GM23338 (cell line): ENCODE results near the gene KIF6. TPM values are rescaled to one million over a fixed set of nuclear protein-coding genes. Genes with fewer than 3 reads are reported as not detected.

ENCODE experiments used
- ATAC-seq: fragments of 200-7000 bp; cut with Tn5 transposase; 3 replicates; pipeline ENCODE4 v1.9.1; 2020
- DNase-seq: peaks from one replicate; pipeline ENCODE4 v3.0.0-alpha.2; 2015; ENCODE audit warnings: low spot score
- H2AFZ ChIP-seq: fragments of 200-600 bp; sonication (generic); 2 replicates; pipeline ENCODE4 v1.8.0; 2016; ENCODE audit warnings: antibody characterized with exemption, mild to moderate bottlenecking, moderate library complexity
- H3F3A ChIP-seq: fragments of 200-600 bp; sonication (generic); replicated peaks from 2 replicates; pipeline ENCODE4 v1.8.0; 2017; ENCODE audit warnings: antibody characterized with exemption, mixed run types, low read depth
- H3K27ac ChIP-seq: fragments of 200-600 bp; sonication (generic); 2 replicates; pipeline ENCODE4 v1.6.1; 2016; ENCODE audit warnings: low read depth
- H3K27me3 ChIP-seq: fragments of 200-600 bp; sonication (generic); 2 replicates; pipeline ENCODE4 v1.8.0; 2016; ENCODE audit warnings: mild to moderate bottlenecking, mixed run types, moderate library complexity; ENCODE audit not compliant: insufficient read depth
- H3K36me3 ChIP-seq: fragments of 200-600 bp; sonication (generic); 2 replicates; pipeline ENCODE4 v1.8.0; 2016; ENCODE audit warnings: mild to moderate bottlenecking; ENCODE audit not compliant: insufficient read depth
- H3K4me1 ChIP-seq: fragments of 200-600 bp; sonication (generic); 2 replicates; pipeline ENCODE4 v1.8.0; 2016; ENCODE audit warnings: mild to moderate bottlenecking, moderate library complexity; ENCODE audit not compliant: insufficient read depth
- H3K4me2 ChIP-seq: fragments of 200-600 bp; sonication (generic); 2 replicates; pipeline ENCODE4 v1.7.1; 2017; ENCODE audit warnings: mixed run types
- H3K4me3 ChIP-seq: fragments of 200-600 bp; sonication (generic); 2 replicates; pipeline ENCODE4 v1.6.1; 2016; ENCODE audit warnings: mixed run types
- H3K79me2 ChIP-seq: fragments of 200-600 bp; sonication (generic); replicated peaks from 2 replicates; pipeline ENCODE4 v1.8.0; 2017; ENCODE audit warnings: mild to moderate bottlenecking; ENCODE audit not compliant: insufficient read depth
- H3K9me2 ChIP-seq: fragments of 200-600 bp; sonication (generic); 2 replicates; pipeline ENCODE4 v1.8.0; 2017; ENCODE audit not compliant: insufficient read depth
- H4K20me1 ChIP-seq: fragments of 200-600 bp; sonication (generic); replicated peaks from 2 replicates; pipeline ENCODE4 v1.8.0; 2017; ENCODE audit warnings: mild to moderate bottlenecking; ENCODE audit not compliant: insufficient read depth
- H3K27ac Mint-ChIP-seq: 2 replicates; pipeline ENCODE4 v1.8.0; 2020; ENCODE audit warnings: inconsistent platforms, mild to moderate bottlenecking, moderate library complexity, mixed read lengths
- H3K27me3 Mint-ChIP-seq: 3 replicates; pipeline ENCODE4 v1.8.0; 2022; ENCODE audit warnings: low read depth, mild to moderate bottlenecking, moderate library complexity, mixed read lengths, inconsistent platforms; ENCODE audit not compliant: insufficient read depth, poor library complexity
- H3K36me3 Mint-ChIP-seq: 3 replicates; pipeline ENCODE4 v1.8.0; 2021; ENCODE audit warnings: low read depth, mild to moderate bottlenecking, inconsistent platforms, moderate library complexity, mixed read lengths
- H3K4me1 Mint-ChIP-seq: 3 replicates; pipeline ENCODE4 v1.8.0; 2020; ENCODE audit warnings: mild to moderate bottlenecking, inconsistent platforms, mixed read lengths
- H3K4me3 Mint-ChIP-seq: 3 replicates; pipeline ENCODE4 v1.8.0; 2021; ENCODE audit warnings: moderate library complexity, mild to moderate bottlenecking, inconsistent platforms, mixed read lengths
- H3K9me3 Mint-ChIP-seq: 3 replicates; pipeline ENCODE4 v1.8.0; 2020; ENCODE audit warnings: moderate library complexity, mild to moderate bottlenecking, inconsistent platforms, mixed read lengths
- CREB1 ChIP-seq: fragments of 250-450 bp; sonication (Bioruptor Pico); IDR thresholded peaks from 2 replicates; pipeline ENCODE4 v1.5.0; 2020; ENCODE audit warnings: low read depth, mild to moderate bottlenecking, moderate library complexity
- EZH2 ChIP-seq: fragments of 200-600 bp; sonication (generic); IDR thresholded peaks from one replicate; pipeline ENCODE4 v1.8.0; 2017; ENCODE audit warnings: antibody characterized with exemption, mild to moderate bottlenecking, low read depth; ENCODE audit not compliant: unreplicated experiment
- EZH2phosphoT487 ChIP-seq: fragments of 200-600 bp; sonication (generic); IDR thresholded peaks from one replicate; pipeline ENCODE4 v1.8.1; 2018; ENCODE audit warnings: antibody characterized with exemption; ENCODE audit not compliant: unreplicated experiment
- NANOG ChIP-seq: IDR thresholded peaks from 2 replicates; pipeline ENCODE4 v1.6.1; 2016; ENCODE audit warnings: antibody characterized with exemption, borderline replicate concordance
- POLR2AphosphoS5 ChIP-seq: IDR thresholded peaks from 2 replicates; pipeline ENCODE4 v1.6.1; 2016; ENCODE audit warnings: antibody characterized with exemption, low read depth
- STAT1 ChIP-seq: IDR thresholded peaks from one replicate; pipeline ENCODE4 v1.6.1; 2016; ENCODE audit warnings: antibody characterized with exemption; ENCODE audit not compliant: unreplicated experiment
- ZNF114 ChIP-seq: fragments of 250-450 bp; sonication (Bioruptor Pico); IDR thresholded peaks from 2 replicates; pipeline ENCODE4 v1.5.0; 2020; ENCODE audit warnings: mild to moderate bottlenecking, moderate library complexity
- ZNF331 ChIP-seq: fragments of 250-450 bp; sonication (Bioruptor Pico); IDR thresholded peaks from 2 replicates; pipeline ENCODE4 v1.5.0; 2020; ENCODE audit warnings: low read depth, mild to moderate bottlenecking, moderate library complexity
- polyA plus RNA-seq: library from polyadenylated mRNA; unstranded; fragments of >200 nt; fragmentation: Nextera tagmentation; extraction: Ambion mirVana; gene quantifications from 2 replicates; pipeline ENCODE4 v1.2.1, GENCODE V29; 2016
- total RNA-seq: library from RNA; depleted of rRNA; stranded (reverse); fragments of >200 nt; shearing (Covaris generic); gene quantifications from 2 replicates; pipeline ENCODE4 v1.2.3, GENCODE V29; 2014
- TF ChIP-seq, protein P1 (sequence below): fragments of 250-450 bp; sonication (Bioruptor Pico); IDR thresholded peaks from 2 replicates; pipeline ENCODE4 v1.5.0; 2020; ENCODE audit warnings: mild to moderate bottlenecking, moderate library complexity
- TF ChIP-seq, protein P2 (sequence below): IDR thresholded peaks from one replicate; pipeline ENCODE4 v1.6.1; 2018; ENCODE audit warnings: antibody characterized with exemption; ENCODE audit not compliant: unreplicated experiment
- TF ChIP-seq, protein P3 (sequence below): IDR thresholded peaks from 2 replicates; pipeline ENCODE4 v1.6.1; 2016; ENCODE audit warnings: antibody characterized with exemption

The KIF6 gene
- total and polyA plus RNA-seq, 2 experiments from 2014 or later: 0.87 to 1.7 TPM

DNA sequence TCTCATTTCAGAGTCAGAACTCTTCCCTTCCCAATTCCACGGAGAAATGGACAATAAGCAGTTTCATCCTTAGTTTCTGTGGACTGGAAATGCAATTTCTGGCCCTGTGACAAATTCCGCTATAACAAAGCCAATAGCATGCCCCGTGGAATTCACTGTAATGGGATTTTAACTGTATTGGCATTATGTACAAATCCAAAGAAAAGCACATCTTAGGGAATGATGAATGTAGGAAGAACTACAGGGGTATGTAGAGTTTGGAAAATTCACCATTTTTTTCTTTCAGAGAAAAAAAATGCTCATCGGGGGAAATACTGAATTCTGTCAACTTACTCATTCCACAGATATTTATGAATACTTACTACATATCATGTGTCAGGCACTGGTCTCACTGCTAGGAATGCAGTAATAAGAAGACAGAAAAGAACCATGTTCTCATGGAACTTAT lies 43.5 kb downstream of the KIF6 start (continued):
- TF ChIP-seq, protein P1, sequence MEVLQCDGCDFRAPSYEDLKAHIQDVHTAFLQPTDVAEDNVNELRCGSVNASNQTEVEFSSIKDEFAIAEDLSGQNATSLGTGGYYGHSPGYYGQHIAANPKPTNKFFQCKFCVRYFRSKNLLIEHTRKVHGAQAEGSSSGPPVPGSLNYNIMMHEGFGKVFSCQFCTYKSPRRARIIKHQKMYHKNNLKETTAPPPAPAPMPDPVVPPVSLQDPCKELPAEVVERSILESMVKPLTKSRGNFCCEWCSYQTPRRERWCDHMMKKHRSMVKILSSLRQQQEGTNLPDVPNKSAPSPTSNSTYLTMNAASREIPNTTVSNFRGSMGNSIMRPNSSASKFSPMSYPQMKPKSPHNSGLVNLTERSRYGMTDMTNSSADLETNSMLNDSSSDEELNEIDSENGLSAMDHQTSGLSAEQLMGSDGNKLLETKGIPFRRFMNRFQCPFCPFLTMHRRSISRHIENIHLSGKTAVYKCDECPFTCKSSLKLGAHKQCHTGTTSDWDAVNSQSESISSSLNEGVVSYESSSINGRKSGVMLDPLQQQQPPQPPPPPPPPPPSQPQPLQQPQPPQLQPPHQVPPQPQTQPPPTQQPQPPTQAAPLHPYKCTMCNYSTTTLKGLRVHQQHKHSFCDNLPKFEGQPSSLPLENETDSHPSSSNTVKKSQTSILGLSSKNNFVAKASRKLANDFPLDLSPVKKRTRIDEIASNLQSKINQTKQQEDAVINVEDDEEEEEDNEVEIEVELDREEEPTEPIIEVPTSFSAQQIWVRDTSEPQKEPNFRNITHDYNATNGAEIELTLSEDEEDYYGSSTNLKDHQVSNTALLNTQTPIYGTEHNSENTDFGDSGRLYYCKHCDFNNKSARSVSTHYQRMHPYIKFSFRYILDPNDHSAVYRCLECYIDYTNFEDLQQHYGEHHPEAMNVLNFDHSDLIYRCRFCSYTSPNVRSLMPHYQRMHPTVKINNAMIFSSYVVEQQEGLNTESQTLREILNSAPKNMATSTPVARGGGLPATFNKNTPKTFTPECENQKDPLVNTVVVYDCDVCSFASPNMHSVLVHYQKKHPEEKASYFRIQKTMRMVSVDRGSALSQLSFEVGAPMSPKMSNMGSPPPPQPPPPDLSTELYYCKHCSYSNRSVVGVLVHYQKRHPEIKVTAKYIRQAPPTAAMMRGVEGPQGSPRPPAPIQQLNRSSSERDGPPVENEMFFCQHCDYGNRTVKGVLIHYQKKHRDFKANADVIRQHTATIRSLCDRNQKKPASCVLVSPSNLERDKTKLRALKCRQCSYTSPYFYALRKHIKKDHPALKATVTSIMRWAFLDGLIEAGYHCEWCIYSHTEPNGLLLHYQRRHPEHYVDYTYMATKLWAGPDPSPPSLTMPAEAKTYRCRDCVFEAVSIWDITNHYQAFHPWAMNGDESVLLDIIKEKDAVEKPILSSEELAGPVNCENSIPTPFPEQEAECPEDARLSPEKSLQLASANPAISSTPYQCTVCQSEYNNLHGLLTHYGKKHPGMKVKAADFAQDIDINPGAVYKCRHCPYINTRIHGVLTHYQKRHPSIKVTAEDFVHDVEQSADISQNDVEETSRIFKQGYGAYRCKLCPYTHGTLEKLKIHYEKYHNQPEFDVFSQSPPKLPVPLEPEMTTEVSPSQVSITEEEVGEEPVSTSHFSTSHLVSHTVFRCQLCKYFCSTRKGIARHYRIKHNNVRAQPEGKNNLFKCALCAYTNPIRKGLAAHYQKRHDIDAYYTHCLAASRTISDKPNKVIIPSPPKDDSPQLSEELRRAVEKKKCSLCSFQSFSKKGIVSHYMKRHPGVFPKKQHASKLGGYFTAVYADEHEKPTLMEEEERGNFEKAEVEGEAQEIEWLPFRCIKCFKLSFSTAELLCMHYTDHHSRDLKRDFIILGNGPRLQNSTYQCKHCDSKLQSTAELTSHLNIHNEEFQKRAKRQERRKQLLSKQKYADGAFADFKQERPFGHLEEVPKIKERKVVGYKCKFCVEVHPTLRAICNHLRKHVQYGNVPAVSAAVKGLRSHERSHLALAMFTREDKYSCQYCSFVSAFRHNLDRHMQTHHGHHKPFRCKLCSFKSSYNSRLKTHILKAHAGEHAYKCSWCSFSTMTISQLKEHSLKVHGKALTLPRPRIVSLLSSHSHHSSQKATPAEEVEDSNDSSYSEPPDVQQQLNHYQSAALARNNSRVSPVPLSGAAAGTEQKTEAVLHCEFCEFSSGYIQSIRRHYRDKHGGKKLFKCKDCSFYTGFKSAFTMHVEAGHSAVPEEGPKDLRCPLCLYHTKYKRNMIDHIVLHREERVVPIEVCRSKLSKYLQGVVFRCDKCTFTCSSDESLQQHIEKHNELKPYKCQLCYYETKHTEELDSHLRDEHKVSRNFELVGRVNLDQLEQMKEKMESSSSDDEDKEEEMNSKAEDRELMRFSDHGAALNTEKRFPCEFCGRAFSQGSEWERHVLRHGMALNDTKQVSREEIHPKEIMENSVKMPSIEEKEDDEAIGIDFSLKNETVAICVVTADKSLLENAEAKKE: no peak
- TF ChIP-seq ZNF114: no peak

DNA sequence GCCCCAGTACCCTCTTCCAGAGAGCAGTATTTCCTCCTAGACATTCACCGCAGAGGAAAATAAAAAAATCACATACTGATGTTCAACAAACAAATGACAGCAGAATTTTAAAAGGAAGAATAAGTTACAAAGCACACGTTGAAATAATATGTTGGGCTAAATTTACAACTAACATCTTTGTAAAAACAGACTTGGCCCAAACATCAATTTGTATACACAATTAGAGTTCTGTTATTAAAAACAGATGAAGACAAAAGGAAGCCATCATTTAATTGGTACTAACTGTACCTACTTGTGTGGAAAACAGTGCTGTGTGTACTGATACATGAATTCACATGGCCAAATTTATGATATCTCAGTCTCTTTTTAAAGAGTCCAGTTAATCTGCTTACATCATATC lies 46.3 kb downstream of the KIF6 start:
- H3K4me3 ChIP-seq: no peak overlapping the region
- no peaks in the 10 kb centered on the region for H3F3A ChIP-seq
- no peaks in the 10 kb centered on the region for H3K27me3 ChIP-seq
- H3K9me3 Mint-ChIP-seq: no peaks in the 10 kb centered on the region
- no peak overlapping the region for H3K27ac ChIP-seq
- no peaks in the 10 kb centered on the region for H3K36me3 Mint-ChIP-seq
- H3K9me2 ChIP-seq: 0 out of 2 replicates have a peak, but pooled peaks cover 9% of the 10 kb centered on the region
- no peaks in the 10 kb centered on the region for H3K4me1 Mint-ChIP-seq
- ATAC-seq (no peak), DNase-seq (no peak)
- no peaks in the 10 kb centered on the region for H3K36me3 ChIP-seq
- no peak overlapping the region for H3K27ac Mint-ChIP-seq
- H4K20me1 ChIP-seq: no peaks in the 10 kb centered on the region
- no peak overlapping the region for H2AFZ ChIP-seq
- peaks cover 4% of the 10 kb centered on the region for H3K27me3 Mint-ChIP-seq
- H3K4me1 ChIP-seq: no peaks in the 10 kb centered on the region
- H3K4me2 ChIP-seq: no peak overlapping the region
- H3K79me2 ChIP-seq: no peaks in the 10 kb centered on the region
- no peak overlapping the region for H3K4me3 Mint-ChIP-seq
- TF ChIP-seq EZH2 (no peak), ZNF114 (no peak), POLR2AphosphoS5 (no peak), STAT1 (no peak), ZNF331 (no peak), NANOG (no peak), CREB1 (CRISPR knock-in tag) (no peak), EZH2phosphoT487 (no peak)
- TF ChIP-seq, protein P2, sequence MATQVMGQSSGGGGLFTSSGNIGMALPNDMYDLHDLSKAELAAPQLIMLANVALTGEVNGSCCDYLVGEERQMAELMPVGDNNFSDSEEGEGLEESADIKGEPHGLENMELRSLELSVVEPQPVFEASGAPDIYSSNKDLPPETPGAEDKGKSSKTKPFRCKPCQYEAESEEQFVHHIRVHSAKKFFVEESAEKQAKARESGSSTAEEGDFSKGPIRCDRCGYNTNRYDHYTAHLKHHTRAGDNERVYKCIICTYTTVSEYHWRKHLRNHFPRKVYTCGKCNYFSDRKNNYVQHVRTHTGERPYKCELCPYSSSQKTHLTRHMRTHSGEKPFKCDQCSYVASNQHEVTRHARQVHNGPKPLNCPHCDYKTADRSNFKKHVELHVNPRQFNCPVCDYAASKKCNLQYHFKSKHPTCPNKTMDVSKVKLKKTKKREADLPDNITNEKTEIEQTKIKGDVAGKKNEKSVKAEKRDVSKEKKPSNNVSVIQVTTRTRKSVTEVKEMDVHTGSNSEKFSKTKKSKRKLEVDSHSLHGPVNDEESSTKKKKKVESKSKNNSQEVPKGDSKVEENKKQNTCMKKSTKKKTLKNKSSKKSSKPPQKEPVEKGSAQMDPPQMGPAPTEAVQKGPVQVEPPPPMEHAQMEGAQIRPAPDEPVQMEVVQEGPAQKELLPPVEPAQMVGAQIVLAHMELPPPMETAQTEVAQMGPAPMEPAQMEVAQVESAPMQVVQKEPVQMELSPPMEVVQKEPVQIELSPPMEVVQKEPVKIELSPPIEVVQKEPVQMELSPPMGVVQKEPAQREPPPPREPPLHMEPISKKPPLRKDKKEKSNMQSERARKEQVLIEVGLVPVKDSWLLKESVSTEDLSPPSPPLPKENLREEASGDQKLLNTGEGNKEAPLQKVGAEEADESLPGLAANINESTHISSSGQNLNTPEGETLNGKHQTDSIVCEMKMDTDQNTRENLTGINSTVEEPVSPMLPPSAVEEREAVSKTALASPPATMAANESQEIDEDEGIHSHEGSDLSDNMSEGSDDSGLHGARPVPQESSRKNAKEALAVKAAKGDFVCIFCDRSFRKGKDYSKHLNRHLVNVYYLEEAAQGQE: no peak
- TF ChIP-seq, protein P3, sequence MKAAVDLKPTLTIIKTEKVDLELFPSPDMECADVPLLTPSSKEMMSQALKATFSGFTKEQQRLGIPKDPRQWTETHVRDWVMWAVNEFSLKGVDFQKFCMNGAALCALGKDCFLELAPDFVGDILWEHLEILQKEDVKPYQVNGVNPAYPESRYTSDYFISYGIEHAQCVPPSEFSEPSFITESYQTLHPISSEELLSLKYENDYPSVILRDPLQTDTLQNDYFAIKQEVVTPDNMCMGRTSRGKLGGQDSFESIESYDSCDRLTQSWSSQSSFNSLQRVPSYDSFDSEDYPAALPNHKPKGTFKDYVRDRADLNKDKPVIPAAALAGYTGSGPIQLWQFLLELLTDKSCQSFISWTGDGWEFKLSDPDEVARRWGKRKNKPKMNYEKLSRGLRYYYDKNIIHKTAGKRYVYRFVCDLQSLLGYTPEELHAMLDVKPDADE: no peak
